HepG2 (cell line): ENCODE data around the gene CYP4F2. TPM values are rescaled to one million over a fixed set of nuclear protein-coding genes. Genes with fewer than 3 reads are reported as not detected.

ENCODE experiments used
- ATAC-seq: fragments of 200-7000 bp; cut with Tn5 transposase; 3 replicates; pipeline ENCODE4 v1.9.1; 2020; ENCODE audit warnings: mild to moderate bottlenecking, moderate library complexity
- BruUV-seq: library from RNA; stranded (reverse); fragments of 400-500 nt; replicated peaks from 2 replicates; lab custom pipeline; 2021; lab: Mats Ljungman, UMichigan
- CTCF ChIA-PET: fragments of 300-600 bp; formaldehyde crosslinking; extraction: SDS; loops from one replicate; lab custom pipeline; 2021; ENCODE audit warnings: low total read pairs, inconsistent platforms, low intra/inter-chr PET ratio; lab: Yijun Ruan, JAX
- POLR2A ChIA-PET: fragments of 350-600 bp; sonication (Branson Sonifier 250); formaldehyde crosslinking; loops from one replicate; lab custom pipeline; 2020; ENCODE audit warnings: antibody characterized with exemption, inconsistent platforms; lab: Yijun Ruan, JAX
- DNase-seq: peaks from one replicate; pipeline ENCODE4 v3.0.0-alpha.2; 2015; ENCODE audit warnings: low spot score
- FAIRE-seq: peaks from 3 replicates; lab custom pipeline; 2011; peaks lifted over from hg19 to GRCh38; lab: Jason Lieb, UNC
- H2AFZ ChIP-seq: one replicate; pipeline ENCODE4 v1.6.1; 2011; ENCODE audit warnings: low read length, inconsistent platforms
- H3K27ac ChIP-seq: fragments of 300-600 bp; 3 replicates; pipeline ENCODE4 v1.8.0; 2011; ENCODE audit warnings: mixed run types, mild to moderate bottlenecking, mixed read lengths, low read length, inconsistent platforms; ENCODE audit not compliant: insufficient read depth; ENCODE audit errors: extremely low read length
- H3K27me3 ChIP-seq, 2 experiments: fragments of 200-600 bp in 1 of 2; 2 replicates in 1 of 2; 3 replicates in 1 of 2; pipeline versions ENCODE4 v1.6.0 to v1.8.0; 2011; ENCODE audit warnings: low read length in 2 of 2, mild to moderate bottlenecking in 2 of 2, moderate library complexity in 2 of 2, inconsistent platforms in 1 of 2; ENCODE audit not compliant: insufficient read depth in 2 of 2, control insufficient read depth in 1 of 2
- H3K36me3 ChIP-seq, 2 experiments: fragments of 200-600 bp in 1 of 2; replicated peaks in 1 of 2; 2 replicates in 1 of 2; 3 replicates in 1 of 2; pipeline versions ENCODE4 v1.5.1 to v1.8.0; 2011; ENCODE audit warnings: low read length in 2 of 2, inconsistent platforms in 1 of 2; ENCODE audit not compliant: insufficient read depth in 2 of 2, control insufficient read depth in 1 of 2
- H3K4me1 ChIP-seq: 2 replicates; pipeline ENCODE4 v1.5.1; 2012; ENCODE audit warnings: low read length, inconsistent platforms; ENCODE audit not compliant: insufficient read depth
- H3K4me2 ChIP-seq: 2 replicates; pipeline ENCODE4 v1.6.0; 2011; ENCODE audit warnings: low read depth, low read length, inconsistent platforms
- H3K4me3 ChIP-seq, 3 experiments: fragments of 200-600 bp in 1 of 3; sonication (generic), shearing (Covaris generic) in 1 of 3; replicated peaks in 1 of 3; 2 replicates each; pipeline ENCODE4 v1.5.1; 2011 to 2016; ENCODE audit warnings: low read length in 3 of 3, inconsistent platforms in 2 of 3, low read depth in 2 of 3, mild to moderate bottlenecking in 2 of 3, control low read depth in 1 of 3, mixed read lengths in 1 of 3; ENCODE audit not compliant: insufficient read depth in 1 of 3
- H3K79me2 ChIP-seq: one replicate; pipeline ENCODE4 v1.6.1; 2011; ENCODE audit warnings: low read length, inconsistent platforms; ENCODE audit not compliant: insufficient read depth
- H3K9ac ChIP-seq: 2 replicates; pipeline ENCODE4 v1.6.0; 2011; ENCODE audit warnings: mild to moderate bottlenecking, low read depth, low read length, inconsistent platforms; ENCODE audit not compliant: insufficient read depth
- H3K9me3 ChIP-seq: 2 replicates; pipeline ENCODE4 v1.5.1; 2012; ENCODE audit warnings: mild to moderate bottlenecking, low read length
- H4K20me1 ChIP-seq: 2 replicates; pipeline ENCODE4 v1.6.0; 2011; ENCODE audit warnings: inconsistent platforms, mild to moderate bottlenecking, low read length, moderate library complexity; ENCODE audit not compliant: insufficient read depth
- ATF7 ChIP-seq, 2 experiments: fragments of 450-650 bp in 1 of 2; sonication (generic) in 1 of 2; formaldehyde crosslinking in 1 of 2; IDR thresholded peaks; 2 replicates each; pipeline versions ENCODE4 v1.4.0 to v1.6.1; 2016 to 2020; ENCODE audit warnings: antibody characterized with exemption in 1 of 2, mild to moderate bottlenecking in 1 of 2, missing genetic modification reagents in 1 of 2
- HDAC1 ChIP-seq: sonication (generic); formaldehyde crosslinking; IDR thresholded peaks from 2 replicates; pipeline ENCODE4 v1.5.1; 2020; ENCODE audit warnings: mild to moderate bottlenecking, missing genetic modification reagents
- MTA3 ChIP-seq: sonication (generic); formaldehyde crosslinking; IDR thresholded peaks from 2 replicates; pipeline ENCODE4 v1.4.0; 2020; ENCODE audit warnings: missing genetic modification reagents
- NCOA1 ChIP-seq: sonication (generic); formaldehyde crosslinking; IDR thresholded peaks from 2 replicates; pipeline ENCODE4 v1.9.0; 2021; ENCODE audit warnings: missing genetic modification reagents
- SRF ChIP-seq: IDR thresholded peaks from 2 replicates; pipeline ENCODE4 v1.6.1; 2011; ENCODE audit warnings: mild to moderate bottlenecking, low read depth, low read length, moderate library complexity
- ZBTB42 ChIP-seq: sonication (generic); formaldehyde crosslinking; IDR thresholded peaks from 2 replicates; pipeline ENCODE4 v1.5.0; 2020; ENCODE audit warnings: mild to moderate bottlenecking, missing genetic modification reagents
- ZNF34 ChIP-seq: sonication (generic); formaldehyde crosslinking; IDR thresholded peaks from 2 replicates; pipeline ENCODE4 v1.4.0; 2020; ENCODE audit warnings: mild to moderate bottlenecking, missing genetic modification reagents, borderline replicate concordance
- ZNF75D ChIP-seq: sonication (generic); formaldehyde crosslinking; IDR thresholded peaks from 2 replicates; pipeline ENCODE4 v1.8.1; 2023; ENCODE audit warnings: missing genetic modification reagents, mild to moderate bottlenecking, borderline replicate concordance
- WGBS: methylation state at CpG from one replicate; pipeline ENCODE4 v1.1.6; 2017; ENCODE audit warnings: low lambda C conversion rate; 5-methylcytosine and 5-hydroxymethylcytosine counted together
- in situ Hi-C: cut with HindIII; loops from 2 replicates; pipeline ENCODE4 v1.10.0; 2017; ENCODE audit warnings: low pct_unique_long_range_greater_than_20kb; ENCODE audit not compliant: extremely low pct_ligation_motif_present
- intact Hi-C: fragments of 100-400 bp; cut with micrococcal nuclease; formaldehyde crosslinking; loops from one replicate; pipeline ENCODE4 v1.10.0; 2022; ENCODE audit not compliant: unreplicated experiment
- polyA plus RNA-seq, 8 experiments: library from polyadenylated mRNA; depleted of rRNA in 3 of 8; stranded (reverse) in 7 of 8; unstranded in 1 of 8; fragments of >200 nt; fragmentation: Illumina TruSeq in 4 of 8; extraction: Trizol in 4 of 8; gene quantifications; 2 replicates each; pipeline versions ENCODE4 v1.2.1 to v1.2.3, GENCODE V29; 2011 to 2016; ENCODE audit warnings: low read depth in 4 of 8, missing spikeins in 1 of 8, mixed read lengths in 1 of 8; ENCODE audit not compliant: insufficient read depth in 1 of 8
- total RNA-seq, 5 experiments: library from RNA; depleted of rRNA; stranded (reverse); fragments of >200 nt; fragmentation: Illumina TruSeq; extraction: Trizol; gene quantifications; 2 replicates each; pipeline ENCODE4 v1.2.3, GENCODE V29; 2016; ENCODE audit warnings: low read depth in 1 of 5
- TF ChIP-seq, protein P1 (sequence below): IDR thresholded peaks from 2 replicates; pipeline ENCODE4 v1.6.1; 2016; ENCODE audit warnings: missing compliant biosample characterization, missing genetic modification reagents, borderline replicate concordance

CYP4F2 gene
- total and polyA plus RNA-seq, 2 of the 13 experiments (the other 11 are each of a cell fraction or from before 2014, with no cell fraction given) = 3.7 to 3.9 TPM

DNA sequence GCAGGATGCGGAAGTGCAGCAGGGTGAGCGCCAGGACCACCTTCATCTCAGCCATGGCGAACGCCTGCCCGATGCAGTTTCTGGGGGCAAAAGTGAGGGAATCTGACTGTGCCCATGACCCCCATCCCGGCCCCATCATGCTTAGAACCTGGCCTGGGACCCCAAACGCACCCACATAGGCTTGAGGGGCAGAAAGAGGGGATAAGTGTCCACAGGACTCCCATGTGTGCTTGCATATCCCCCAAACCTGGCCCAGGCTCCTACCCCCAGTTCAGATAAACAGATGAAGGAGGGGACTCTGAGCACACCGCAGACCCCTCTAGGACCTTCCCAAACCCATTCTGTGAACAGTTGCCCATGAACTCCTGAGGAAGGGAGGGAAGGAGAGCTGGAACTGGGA lies 16.0 kb upstream of the CYP4F2 start:
- H2AFZ ChIP-seq = no peak overlapping the region
- in situ Hi-C loops = no loop called here
- no peaks in the 10 kb centered on the region for H3K4me1 ChIP-seq
- H3K4me2 ChIP-seq = no peak overlapping the region
- H3K27ac ChIP-seq = no peak overlapping the region
- no peak overlapping the region for H3K9ac ChIP-seq
- no peak for DNase-seq
- peaks cover 6 to 30% of the 10 kb centered on the region in 2 experiments; a peak in 3 of 5 replicates for H3K36me3 ChIP-seq
- intact Hi-C loops = no loop called here
- TF ChIP-seq NCOA1 (CRISPR knock-in tag) (no peak), ZBTB42 (CRISPR knock-in tag) (no peak)
- no peaks in the 10 kb centered on the region for H4K20me1 ChIP-seq
- POLR2A ChIA-PET = no interaction called here
- no TSS peak for BruUV-seq
- H3K27me3 ChIP-seq = no peaks in the 10 kb centered on the region
- H3K79me2 ChIP-seq = no peaks in the 10 kb centered on the region
- 100% methylated on average over 1 of the region's 8 CpGs for WGBS
- no peak overlapping the region for H3K4me3 ChIP-seq
- H3K9me3 ChIP-seq = peaks cover 14% of the 10 kb centered on the region; the same call in 1 of the 2 replicates
- no peak for ATAC-seq
- FAIRE-seq = no peak
- CTCF ChIA-PET = no interaction called here

DNA sequence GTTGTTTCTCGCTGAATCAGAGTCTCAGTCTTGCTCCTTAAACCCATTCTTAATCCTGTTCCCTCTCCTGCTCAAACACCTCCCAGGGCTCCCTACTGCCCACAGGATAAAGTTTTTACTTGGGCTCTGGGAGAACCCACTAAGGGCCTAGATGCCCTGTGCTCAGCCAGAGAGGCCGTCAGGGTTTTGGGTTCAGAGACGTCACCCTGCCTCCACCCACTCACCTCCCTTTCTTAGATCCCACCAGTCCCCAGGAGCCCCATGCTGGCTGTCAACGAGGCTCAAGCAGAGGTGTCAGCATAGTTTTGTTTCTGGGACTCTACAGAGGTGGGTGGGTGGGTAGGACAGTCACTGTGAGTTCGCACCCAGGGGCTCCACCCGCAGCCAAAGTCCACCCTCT lies 15.5 kb upstream of the CYP4F2 start:
- in situ Hi-C loops (no loop called here), intact Hi-C loops (no loop called here)
- CTCF ChIA-PET = no interaction called here
- WGBS = 94% methylated on average over 6 of the region's 6 CpGs
- no peak overlapping the region for H3K4me2 ChIP-seq
- H2AFZ ChIP-seq = no peak overlapping the region
- FAIRE-seq (no peak), DNase-seq (no peak), ATAC-seq (no peak)
- no peaks in the 10 kb centered on the region for H4K20me1 ChIP-seq
- H3K36me3 ChIP-seq = peaks cover 6 to 30% of the 10 kb centered on the region in 2 experiments; a peak in 3 of 5 replicates
- H3K9ac ChIP-seq = no peak overlapping the region
- POLR2A ChIA-PET = no interaction called here
- H3K9me3 ChIP-seq = peaks cover 14% of the 10 kb centered on the region; the same call in 1 of the 2 replicates
- TF ChIP-seq MTA3 (no peak), ATF7 (IDR thresholded peaks at IDR 0.05) (no peak), ATF7 (CRISPR knock-in tag; IDR thresholded peaks at IDR 0.05) (no peak), SRF (no peak), HDAC1 (CRISPR knock-in tag) (no peak), ZNF75D (CRISPR knock-in tag) (no peak), ZNF34 (no peak)
- TF ChIP-seq, protein P1, sequence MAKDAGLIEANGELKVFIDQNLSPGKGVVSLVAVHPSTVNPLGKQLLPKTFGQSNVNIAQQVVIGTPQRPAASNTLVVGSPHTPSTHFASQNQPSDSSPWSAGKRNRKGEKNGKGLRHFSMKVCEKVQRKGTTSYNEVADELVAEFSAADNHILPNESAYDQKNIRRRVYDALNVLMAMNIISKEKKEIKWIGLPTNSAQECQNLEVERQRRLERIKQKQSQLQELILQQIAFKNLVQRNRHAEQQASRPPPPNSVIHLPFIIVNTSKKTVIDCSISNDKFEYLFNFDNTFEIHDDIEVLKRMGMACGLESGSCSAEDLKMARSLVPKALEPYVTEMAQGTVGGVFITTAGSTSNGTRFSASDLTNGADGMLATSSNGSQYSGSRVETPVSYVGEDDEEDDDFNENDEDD = no peak
- no peak overlapping the region for H3K4me3 ChIP-seq
- H3K79me2 ChIP-seq = no peaks in the 10 kb centered on the region
- H3K27me3 ChIP-seq = no peaks in the 10 kb centered on the region
- no peak overlapping the region for H3K27ac ChIP-seq
- BruUV-seq = no TSS peak
- no peaks in the 10 kb centered on the region for H3K4me1 ChIP-seq
